Measurements from ENCODE around the gene PRPF8. TPM values are rescaled to one million over a fixed set of nuclear protein-coding genes. Genes with fewer than 3 reads are reported as not detected.

PRPF8 gene
- total and polyA plus RNA-seq, 5 donors from 2014 or later = 146 to 405 (median 160) TPM

DNA sequence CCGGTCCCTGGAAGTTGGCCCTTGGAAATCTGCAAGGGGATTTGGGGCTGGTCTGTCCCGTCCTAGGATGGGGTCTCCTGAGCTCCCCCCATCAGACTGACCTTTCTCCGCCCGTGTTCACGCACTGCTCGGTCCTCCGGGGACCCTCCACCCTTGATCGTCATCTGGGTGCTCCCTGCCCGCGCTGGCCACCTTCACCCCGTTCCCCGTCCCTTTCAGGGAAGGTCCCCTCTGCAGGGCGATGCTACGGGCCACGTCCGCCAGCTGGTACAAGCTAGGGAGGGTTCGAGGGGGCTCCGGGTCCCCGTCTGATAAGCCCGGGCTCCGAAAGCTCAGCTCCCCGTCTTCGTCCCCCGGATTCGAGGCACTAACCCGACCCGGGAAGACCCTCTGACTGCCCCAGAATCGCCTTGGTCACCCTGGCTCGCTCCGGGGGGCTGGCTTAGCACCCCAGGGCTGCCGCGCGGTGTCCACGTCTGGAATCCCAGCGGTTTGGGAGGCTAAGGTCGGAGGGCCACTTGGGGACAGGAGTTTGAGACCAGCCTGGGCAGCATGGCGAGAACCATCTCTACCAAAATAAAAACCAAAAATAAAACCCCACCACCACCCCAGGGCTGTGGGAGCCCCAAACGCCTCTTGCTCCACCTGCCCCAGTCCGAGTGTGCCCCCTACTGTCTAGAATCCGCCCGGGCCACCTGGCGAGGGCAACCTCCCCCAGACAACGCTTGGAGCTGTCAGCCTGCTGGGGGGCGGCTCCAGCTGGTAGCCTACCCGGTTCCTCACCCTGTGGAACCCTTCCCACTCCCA lies 55.0 kb downstream of the PRPF8 start:
- Histone ChIP-seq H3K36me3 (ENCODE audit: control insufficient read depth, insufficient read depth, low read length) (no peaks in the 10 kb centered on the region), H3K4me1 (ENCODE audit: control insufficient read depth, insufficient read depth, low read length, poor library complexity, severe bottlenecking) (peaks cover 29% of the 10 kb centered on the region), H3K9me3 (ENCODE audit: control insufficient read depth in 2 of 2, low read length in 2 of 2) (no peaks in the 10 kb centered on the region), H3K4me3 (ENCODE audit: low read depth, low read length) (peak overlapping the region; percentile 13), H3K27ac (ENCODE audit: insufficient read depth, low read length, poor library complexity, severe bottlenecking) (peak overlapping the region; percentile 85), H3K27me3 (ENCODE audit: control insufficient read depth, insufficient read depth, low read length) (peaks cover 6% of the 10 kb centered on the region)
- H3K4me3 Mint-ChIP-seq = peak overlapping the region; percentile 89 to 97 (median 92)
- DNase-seq (peak; percentile 60 to 82 (median 72)), ATAC-seq (ENCODE audit: low read depth in 2 of 2) (peak; percentile 16 to 29)
- peaks cover 5% of the 10 kb centered on the region for H3K36me3 Mint-ChIP-seq
- peaks cover 16% of the 10 kb centered on the region for H3K27me3 Mint-ChIP-seq
- no peaks in the 10 kb centered on the region for H3K9me3 Mint-ChIP-seq
- H3K4me1 Mint-ChIP-seq = peaks cover 0 to 28% (median 12%) of the 10 kb centered on the region in 4 donors
- H3K27ac Mint-ChIP-seq = peak overlapping the region; percentile 73 to 93 (median 89)

DNA sequence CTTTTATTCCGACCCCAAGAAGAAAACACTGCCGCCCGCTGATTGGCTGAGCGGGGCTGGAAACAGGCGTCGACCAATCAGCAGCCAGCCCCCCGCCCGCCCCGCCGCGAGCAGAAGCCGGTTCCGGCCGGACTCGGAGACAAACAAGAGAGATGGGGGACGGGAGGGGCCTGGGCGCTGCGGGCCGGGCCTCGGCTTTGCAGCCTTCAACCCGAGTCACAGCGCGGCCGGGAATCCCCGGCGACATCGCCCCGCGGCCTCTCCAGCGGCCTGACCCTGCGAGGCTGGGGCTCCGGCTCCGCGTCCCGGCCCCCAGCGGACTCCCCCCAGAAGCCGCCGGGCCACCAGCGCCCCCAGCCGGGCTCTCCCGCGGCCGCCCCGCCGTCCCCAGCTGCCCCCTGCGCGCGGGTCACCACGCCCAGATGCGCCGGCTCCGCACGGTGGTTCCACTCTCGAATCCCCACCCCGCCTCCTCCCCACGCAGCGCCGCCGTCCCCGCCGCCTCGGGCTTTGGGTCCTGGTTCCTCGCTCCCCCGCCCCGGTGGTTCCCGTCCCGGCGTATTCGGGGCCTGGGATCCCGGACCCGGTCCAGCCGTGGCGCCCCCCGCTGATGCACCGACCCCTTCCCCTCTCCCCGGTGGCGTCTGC lies 55.7 kb downstream of the PRPF8 start:
- DNase-seq (peak; percentile 86 to 94 (median 89)), ATAC-seq (ENCODE audit: low read depth in 2 of 2) (peak; percentile 78 to 80)
- peaks cover 0 to 28% (median 12%) of the 10 kb centered on the region in 4 donors for H3K4me1 Mint-ChIP-seq
- peak overlapping the region; percentile 85 for H3K27ac ChIP-seq (ENCODE audit: insufficient read depth, low read length, poor library complexity, severe bottlenecking)
- H3K27me3 ChIP-seq (ENCODE audit: control insufficient read depth, insufficient read depth, low read length) = peaks cover 6% of the 10 kb centered on the region
- H3K4me1 ChIP-seq (ENCODE audit: control insufficient read depth, insufficient read depth, low read length, poor library complexity, severe bottlenecking) = peaks cover 29% of the 10 kb centered on the region
- peak overlapping the region; percentile 94 to 96 (median 95) for H3K27ac Mint-ChIP-seq
- no peaks in the 10 kb centered on the region for H3K9me3 ChIP-seq (ENCODE audit: control insufficient read depth in 2 of 2, low read length in 2 of 2)
- peak overlapping the region; percentile 92 to 100 (median 96) for H3K4me3 Mint-ChIP-seq
- no peaks in the 10 kb centered on the region for H3K9me3 Mint-ChIP-seq
- no peaks in the 10 kb centered on the region for H3K36me3 ChIP-seq (ENCODE audit: control insufficient read depth, insufficient read depth, low read length)
- peaks cover 5% of the 10 kb centered on the region for H3K36me3 Mint-ChIP-seq
- H3K4me3 ChIP-seq (ENCODE audit: low read depth, low read length) = peak overlapping the region; percentile 13
- H3K27me3 Mint-ChIP-seq = peaks cover 16% of the 10 kb centered on the region

DNA sequence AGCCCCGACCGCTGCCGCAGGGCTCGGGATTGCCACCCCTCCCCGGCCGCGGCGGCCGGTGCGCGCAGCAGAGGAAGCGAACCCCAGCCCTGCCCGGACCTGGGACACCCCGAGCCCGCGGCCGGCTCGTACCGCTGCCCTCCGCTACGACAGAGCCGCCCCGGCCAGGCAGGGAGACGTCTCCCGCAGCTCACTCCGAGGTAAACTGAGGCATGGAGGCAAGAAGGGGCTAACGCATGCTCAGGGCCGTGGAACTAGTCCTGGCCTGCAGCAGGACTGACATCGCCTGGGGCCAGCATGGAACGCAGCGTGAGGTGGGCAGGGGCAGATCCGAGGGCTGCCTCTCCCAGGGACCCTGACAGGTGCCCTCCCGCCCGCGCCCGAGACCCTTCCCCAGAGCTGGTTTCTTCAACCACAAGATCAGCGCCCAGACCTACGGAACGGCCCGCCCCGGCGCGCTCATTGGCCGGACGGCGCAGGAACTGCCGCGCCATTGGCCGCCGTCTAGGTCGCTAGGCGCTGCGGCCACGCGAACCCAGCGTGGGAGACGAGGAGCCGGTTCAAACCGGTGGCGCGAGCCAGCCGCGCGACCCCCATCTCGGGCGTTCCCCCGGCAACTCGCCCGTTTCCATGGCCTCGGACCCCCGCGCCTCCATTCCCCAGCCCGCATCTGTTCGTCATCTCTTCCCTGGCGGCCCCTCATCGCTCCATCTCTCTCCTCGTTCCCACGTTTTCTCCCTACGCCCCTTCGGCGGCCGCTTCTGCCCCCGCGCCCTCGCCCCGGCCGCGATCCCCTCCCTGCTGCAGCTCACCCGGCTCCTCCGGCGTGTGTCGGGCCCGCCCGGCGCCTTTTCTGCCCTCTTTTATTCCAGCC lies 56.4 kb downstream of the PRPF8 start, which contains the start of gene SLC43A2:
Gene SLC43A2 (minus strand): TSS at position 853 of the 874 bp plus-strand sequence. CDS start 960 bp downstream, outside the sequence.
- peaks cover 0 to 28% (median 12%) of the 10 kb centered on the region in 4 donors for H3K4me1 Mint-ChIP-seq
- H3K27ac ChIP-seq (ENCODE audit: insufficient read depth, low read length, poor library complexity, severe bottlenecking) = peak within 1 kb of the TSS; percentile 85

DNA sequence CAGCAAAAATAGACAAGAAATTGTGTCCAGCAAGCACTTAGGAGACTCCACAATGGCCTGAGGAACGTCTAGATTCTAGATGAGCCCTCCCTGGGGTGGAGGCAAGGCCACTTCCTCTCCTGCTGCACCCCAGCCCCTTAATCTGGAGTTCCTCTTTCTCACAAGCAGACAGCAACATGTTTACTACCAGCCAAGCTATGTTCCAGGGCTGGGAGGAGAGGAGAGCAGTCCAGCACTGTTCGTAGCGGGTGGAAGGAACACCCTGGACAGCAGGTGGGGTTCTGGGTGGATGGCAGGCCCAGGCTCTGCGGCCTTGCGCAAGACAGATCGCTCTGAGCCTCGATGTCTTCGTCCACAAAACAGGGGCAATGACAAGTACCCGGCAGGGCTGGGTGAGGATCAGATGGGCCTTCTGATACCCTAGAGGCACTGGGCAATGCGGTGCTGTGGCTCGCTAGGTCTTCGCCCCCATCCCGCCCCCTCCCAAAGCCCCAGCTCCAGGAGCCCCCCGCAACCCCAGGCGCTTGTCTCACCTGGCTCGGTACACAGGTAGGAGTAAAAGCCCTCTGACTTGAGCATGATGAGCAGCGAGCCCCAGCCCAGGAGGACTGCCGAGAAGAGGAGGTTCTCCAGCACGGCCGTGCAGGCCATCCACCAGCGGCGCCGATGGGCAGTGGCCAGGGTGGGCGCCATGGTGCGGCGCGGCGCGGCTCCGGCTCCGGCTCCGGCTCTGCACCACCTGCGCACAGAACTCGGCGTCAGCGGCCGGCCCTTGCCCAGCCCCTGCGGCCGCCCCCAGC lies 57.3 kb downstream of the PRPF8 start:
- Mint-ChIP-seq H3K27me3 (peaks cover 16% of the 10 kb centered on the region), H3K27ac (peak overlapping the region; percentile 76 to 94 (median 79)), H3K36me3 (peaks cover 5% of the 10 kb centered on the region), H3K4me1 (peaks cover 0 to 28% (median 12%) of the 10 kb centered on the region in 4 donors), H3K4me3 (peak overlapping the region; percentile 83 to 94 (median 90)), H3K9me3 (no peaks in the 10 kb centered on the region)
- Histone ChIP-seq H3K9me3 (ENCODE audit: control insufficient read depth in 2 of 2, low read length in 2 of 2) (no peaks in the 10 kb centered on the region), H3K27ac (ENCODE audit: insufficient read depth, low read length, poor library complexity, severe bottlenecking) (no peak overlapping the region), H3K27me3 (ENCODE audit: control insufficient read depth, insufficient read depth, low read length) (peaks cover 6% of the 10 kb centered on the region), H3K36me3 (ENCODE audit: control insufficient read depth, insufficient read depth, low read length) (no peaks in the 10 kb centered on the region), H3K4me3 (ENCODE audit: low read depth, low read length) (peak overlapping the region; percentile 52), H3K4me1 (ENCODE audit: control insufficient read depth, insufficient read depth, low read length, poor library complexity, severe bottlenecking) (peaks cover 29% of the 10 kb centered on the region)
- ATAC-seq (ENCODE audit: low read depth in 2 of 2) (no peak), DNase-seq (peak in 1 of 3 donors; percentile 54)

More for the DNA sequence above, 56.4 kb downstream of the PRPF8 start, which contains the start of gene SLC43A2:
- Mint-ChIP-seq H3K4me3 (peak within 1 kb of the TSS; percentile 92 to 100 (median 96)), H3K36me3 (peaks cover 5% of the 10 kb centered on the region), H3K27ac (peak within 1 kb of the TSS; percentile 94 to 96 (median 95)), H3K27me3 (peaks cover 16% of the 10 kb centered on the region), H3K9me3 (no peaks in the 10 kb centered on the region)
- Histone ChIP-seq H3K4me3 (ENCODE audit: low read depth, low read length) (peak within 1 kb of the TSS; percentile 32), H3K9me3 (ENCODE audit: control insufficient read depth in 2 of 2, low read length in 2 of 2) (no peaks in the 10 kb centered on the region), H3K36me3 (ENCODE audit: control insufficient read depth, insufficient read depth, low read length) (no peaks in the 10 kb centered on the region), H3K27me3 (ENCODE audit: control insufficient read depth, insufficient read depth, low read length) (peaks cover 6% of the 10 kb centered on the region), H3K4me1 (ENCODE audit: control insufficient read depth, insufficient read depth, low read length, poor library complexity, severe bottlenecking) (peaks cover 29% of the 10 kb centered on the region)
- DNase-seq (peak; percentile 66 to 87 (median 81)), ATAC-seq (ENCODE audit: low read depth in 2 of 2) (peak; percentile 74 to 77)

DNA sequence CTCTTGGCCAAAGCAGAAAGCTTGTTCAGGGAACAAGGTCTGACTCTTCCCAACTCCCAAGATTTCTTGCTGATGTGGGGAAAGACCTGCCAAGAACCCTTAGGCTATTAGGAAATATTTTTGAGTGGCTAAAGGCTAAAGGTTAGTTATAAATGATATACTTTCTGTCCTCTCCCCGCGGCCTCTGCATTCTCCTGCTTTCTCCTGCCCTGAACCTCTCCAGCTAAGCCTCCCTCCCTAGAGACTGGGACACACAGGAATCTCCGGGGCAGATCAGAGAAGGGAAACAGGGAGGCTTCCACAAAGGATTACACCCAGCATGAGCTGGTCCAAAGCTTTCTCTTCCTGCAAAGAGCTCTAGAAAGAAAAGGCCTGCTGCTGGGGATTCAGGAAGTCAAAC lies 58.3 kb downstream of the PRPF8 start:
- peak overlapping the region; percentile 58 to 79 (median 76) for H3K27ac Mint-ChIP-seq
- H3K27me3 ChIP-seq (ENCODE audit: control insufficient read depth, insufficient read depth, low read length) = peaks cover 6% of the 10 kb centered on the region
- H3K4me3 ChIP-seq (ENCODE audit: low read depth, low read length) = no peak overlapping the region
- no peak for DNase-seq
- ATAC-seq (ENCODE audit: low read depth in 2 of 2) = no peak
- H3K4me1 Mint-ChIP-seq = peaks cover 0 to 28% (median 12%) of the 10 kb centered on the region in 4 donors
- peak overlapping the region; percentile 59 to 94 (median 90) for H3K4me3 Mint-ChIP-seq
- H3K4me1 ChIP-seq (ENCODE audit: control insufficient read depth, insufficient read depth, low read length, poor library complexity, severe bottlenecking) = peaks cover 29% of the 10 kb centered on the region
- peaks cover 5% of the 10 kb centered on the region for H3K36me3 Mint-ChIP-seq
- H3K9me3 Mint-ChIP-seq = no peaks in the 10 kb centered on the region
- H3K27me3 Mint-ChIP-seq = peaks cover 16% of the 10 kb centered on the region
- no peaks in the 10 kb centered on the region for H3K36me3 ChIP-seq (ENCODE audit: control insufficient read depth, insufficient read depth, low read length)
- no peaks in the 10 kb centered on the region for H3K9me3 ChIP-seq (ENCODE audit: control insufficient read depth in 2 of 2, low read length in 2 of 2)
- no peak overlapping the region for H3K27ac ChIP-seq (ENCODE audit: insufficient read depth, low read length, poor library complexity, severe bottlenecking)

DNA sequence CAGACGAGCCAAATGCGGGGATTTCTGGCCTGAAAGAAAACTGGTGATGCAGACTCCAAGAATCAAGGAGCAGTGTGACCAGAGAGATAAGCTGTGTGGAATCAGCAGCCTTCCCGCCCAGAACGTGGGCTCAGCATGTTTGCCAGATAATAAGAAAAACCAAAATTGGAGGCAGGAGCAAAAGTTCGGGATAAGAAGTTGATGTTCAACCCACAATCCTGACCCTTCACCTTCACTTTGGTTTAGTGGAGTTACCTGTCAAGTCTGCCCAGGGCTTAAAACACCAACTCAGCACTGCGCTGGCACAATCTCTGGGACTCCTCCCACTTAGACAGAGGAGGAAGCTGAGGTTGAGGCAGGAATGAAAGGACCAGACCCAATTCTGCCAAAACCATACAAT lies 59.1 kb downstream of the PRPF8 start:
- no peaks in the 10 kb centered on the region for H3K36me3 ChIP-seq (ENCODE audit: control insufficient read depth, insufficient read depth, low read length)
- H3K27ac ChIP-seq (ENCODE audit: insufficient read depth, low read length, poor library complexity, severe bottlenecking) = no peak overlapping the region
- no peak overlapping the region for H3K27ac Mint-ChIP-seq

More for the DNA sequence above, 59.1 kb downstream of the PRPF8 start:
- Histone ChIP-seq H3K9me3 (ENCODE audit: control insufficient read depth in 2 of 2, low read length in 2 of 2) (no peaks in the 10 kb centered on the region), H3K27me3 (ENCODE audit: control insufficient read depth, insufficient read depth, low read length) (peaks cover 6% of the 10 kb centered on the region), H3K4me1 (ENCODE audit: control insufficient read depth, insufficient read depth, low read length, poor library complexity, severe bottlenecking) (peaks cover 29% of the 10 kb centered on the region), H3K4me3 (ENCODE audit: low read depth, low read length) (no peak overlapping the region)
- Mint-ChIP-seq H3K4me3 (peak overlapping the region in 2 of 4 donors; percentile 28 to 94), H3K36me3 (peaks cover 5% of the 10 kb centered on the region), H3K9me3 (no peaks in the 10 kb centered on the region), H3K27me3 (peaks cover 16% of the 10 kb centered on the region), H3K4me1 (peaks cover 0 to 28% (median 12%) of the 10 kb centered on the region in 4 donors)
- no peak for DNase-seq
- ATAC-seq (ENCODE audit: low read depth in 2 of 2) = no peak

Measured in CD4-positive, CD25-positive, alpha-beta regulatory T cell (primary cell).